HepG2 (cell line): Measurements from ENCODE around the gene DDI2. TPM values are rescaled to one million over a fixed set of nuclear protein-coding genes. Genes with fewer than 3 reads are reported as not detected.

Experiments
- ATAC-seq: fragments of 200-7000 bp; cut with Tn5 transposase; 3 replicates; pipeline ENCODE4 v1.9.1; 2020; ENCODE audit warnings: mild to moderate bottlenecking, moderate library complexity
- BruUV-seq: library from RNA; stranded (reverse); fragments of 400-500 nt; replicated peaks from 2 replicates; lab custom pipeline; 2021; lab: Mats Ljungman, UMichigan
- CTCF ChIA-PET: fragments of 300-600 bp; formaldehyde crosslinking; extraction: SDS; loops from one replicate; lab custom pipeline; 2021; ENCODE audit warnings: low total read pairs, inconsistent platforms, low intra/inter-chr PET ratio; lab: Yijun Ruan, JAX
- POLR2A ChIA-PET: fragments of 350-600 bp; sonication (Branson Sonifier 250); formaldehyde crosslinking; loops from one replicate; lab custom pipeline; 2020; ENCODE audit warnings: antibody characterized with exemption, inconsistent platforms; lab: Yijun Ruan, JAX
- DNase-seq: peaks from one replicate; pipeline ENCODE4 v3.0.0-alpha.2; 2015; ENCODE audit warnings: low spot score
- FAIRE-seq: peaks from 3 replicates; lab custom pipeline; 2011; peaks lifted over from hg19 to GRCh38; lab: Jason Lieb, UNC
- H2AFZ ChIP-seq: one replicate; pipeline ENCODE4 v1.6.1; 2011; ENCODE audit warnings: low read length, inconsistent platforms
- H3K27ac ChIP-seq: fragments of 300-600 bp; 3 replicates; pipeline ENCODE4 v1.8.0; 2011; ENCODE audit warnings: mixed run types, mild to moderate bottlenecking, mixed read lengths, low read length, inconsistent platforms; ENCODE audit not compliant: insufficient read depth; ENCODE audit errors: extremely low read length
- H3K27me3 ChIP-seq, 2 experiments: fragments of 200-600 bp in 1 of 2; 2 replicates in 1 of 2; 3 replicates in 1 of 2; pipeline versions ENCODE4 v1.6.0 to v1.8.0; 2011; ENCODE audit warnings: low read length in 2 of 2, mild to moderate bottlenecking in 2 of 2, moderate library complexity in 2 of 2, inconsistent platforms in 1 of 2; ENCODE audit not compliant: insufficient read depth in 2 of 2, control insufficient read depth in 1 of 2
- H3K36me3 ChIP-seq, 2 experiments: fragments of 200-600 bp in 1 of 2; replicated peaks in 1 of 2; 2 replicates in 1 of 2; 3 replicates in 1 of 2; pipeline versions ENCODE4 v1.5.1 to v1.8.0; 2011; ENCODE audit warnings: low read length in 2 of 2, inconsistent platforms in 1 of 2; ENCODE audit not compliant: insufficient read depth in 2 of 2, control insufficient read depth in 1 of 2
- H3K4me1 ChIP-seq: 2 replicates; pipeline ENCODE4 v1.5.1; 2012; ENCODE audit warnings: low read length, inconsistent platforms; ENCODE audit not compliant: insufficient read depth
- H3K4me2 ChIP-seq: 2 replicates; pipeline ENCODE4 v1.6.0; 2011; ENCODE audit warnings: low read depth, low read length, inconsistent platforms
- H3K4me3 ChIP-seq, 3 experiments: fragments of 200-600 bp in 1 of 3; sonication (generic), shearing (Covaris generic) in 1 of 3; replicated peaks in 1 of 3; 2 replicates each; pipeline ENCODE4 v1.5.1; 2011 to 2016; ENCODE audit warnings: low read length in 3 of 3, inconsistent platforms in 2 of 3, low read depth in 2 of 3, mild to moderate bottlenecking in 2 of 3, control low read depth in 1 of 3, mixed read lengths in 1 of 3; ENCODE audit not compliant: insufficient read depth in 1 of 3
- H3K79me2 ChIP-seq: one replicate; pipeline ENCODE4 v1.6.1; 2011; ENCODE audit warnings: low read length, inconsistent platforms; ENCODE audit not compliant: insufficient read depth
- H3K9ac ChIP-seq: 2 replicates; pipeline ENCODE4 v1.6.0; 2011; ENCODE audit warnings: mild to moderate bottlenecking, low read depth, low read length, inconsistent platforms; ENCODE audit not compliant: insufficient read depth
- H3K9me3 ChIP-seq: 2 replicates; pipeline ENCODE4 v1.5.1; 2012; ENCODE audit warnings: mild to moderate bottlenecking, low read length
- H4K20me1 ChIP-seq: 2 replicates; pipeline ENCODE4 v1.6.0; 2011; ENCODE audit warnings: inconsistent platforms, mild to moderate bottlenecking, low read length, moderate library complexity; ENCODE audit not compliant: insufficient read depth
- CHD2 ChIP-seq: IDR thresholded peaks from 2 replicates; pipeline ENCODE4 v1.6.1; 2011; ENCODE audit warnings: low read depth, low read length, improper control_type of control experiment
- FUBP1 ChIP-seq: sonication (generic); formaldehyde crosslinking; IDR thresholded peaks from 2 replicates; pipeline ENCODE4 v1.5.1; 2020; ENCODE audit warnings: missing genetic modification reagents, mild to moderate bottlenecking, borderline replicate concordance
- IKZF1 ChIP-seq: fragments of 450-650 bp; IDR thresholded peaks from 2 replicates; pipeline ENCODE4 v1.7.1; 2016
- KDM4B ChIP-seq: sonication (generic); formaldehyde crosslinking; IDR thresholded peaks from 2 replicates; pipeline ENCODE4 v1.4.0; 2020; ENCODE audit warnings: missing genetic modification reagents
- KDM6A ChIP-seq: IDR thresholded peaks from 2 replicates; pipeline ENCODE4 v1.6.1; 2016; ENCODE audit warnings: low read depth
- POGK ChIP-seq: sonication (generic); formaldehyde crosslinking; conservative IDR thresholded peaks from 2 replicates; pipeline ENCODE4 v1.8.0; 2022; ENCODE audit warnings: mild to moderate bottlenecking, moderate library complexity, missing genetic modification reagents
- REL ChIP-seq: sonication (generic); formaldehyde crosslinking; conservative IDR thresholded peaks from 2 replicates; pipeline ENCODE4 v1.8.0; 2022; ENCODE audit warnings: mild to moderate bottlenecking, missing genetic modification reagents, moderate library complexity
- SP2 ChIP-seq: sonication (generic); formaldehyde crosslinking; IDR thresholded peaks from 2 replicates; pipeline ENCODE4 v1.5.1; 2020; ENCODE audit warnings: mild to moderate bottlenecking, missing genetic modification reagents
- TEF ChIP-seq: sonication (generic); formaldehyde crosslinking; IDR thresholded peaks from 2 replicates; pipeline ENCODE4 v1.5.0; 2020; ENCODE audit warnings: missing genetic modification reagents
- ZMAT3 ChIP-seq: sonication (generic); formaldehyde crosslinking; conservative IDR thresholded peaks from 2 replicates; pipeline ENCODE4 v1.7.0; 2021; ENCODE audit warnings: missing genetic modification reagents
- ZNF124 ChIP-seq: sonication (generic); formaldehyde crosslinking; IDR thresholded peaks from 2 replicates; pipeline ENCODE4 v1.4.0; 2020; ENCODE audit warnings: missing genetic modification reagents
- ZNF143 ChIP-seq: sonication (generic); formaldehyde crosslinking; IDR thresholded peaks from 2 replicates; pipeline ENCODE4 v1.4.0; 2020; ENCODE audit warnings: missing genetic modification reagents
- ZNF33B ChIP-seq: sonication (generic); formaldehyde crosslinking; IDR thresholded peaks from 2 replicates; pipeline ENCODE4 v1.5.1; 2020; ENCODE audit warnings: mild to moderate bottlenecking, missing genetic modification reagents
- ZNF703 ChIP-seq: sonication (generic); formaldehyde crosslinking; IDR thresholded peaks from 2 replicates; pipeline ENCODE4 v1.5.1; 2020; ENCODE audit warnings: missing genetic modification reagents, mild to moderate bottlenecking, moderate library complexity, borderline replicate concordance
- ZNF749 ChIP-seq: sonication (generic); formaldehyde crosslinking; IDR thresholded peaks from 2 replicates; pipeline ENCODE4 v1.8.0; 2022; ENCODE audit warnings: mild to moderate bottlenecking, missing genetic modification reagents, moderate library complexity, borderline replicate concordance
- ZNF800 ChIP-seq: sonication (generic); formaldehyde crosslinking; IDR thresholded peaks from 2 replicates; pipeline ENCODE4 v1.4.0; 2020; ENCODE audit warnings: missing genetic modification reagents
- WGBS: methylation state at CpG from one replicate; pipeline ENCODE4 v1.1.6; 2017; ENCODE audit warnings: low lambda C conversion rate; 5-methylcytosine and 5-hydroxymethylcytosine counted together
- in situ Hi-C: cut with HindIII; loops from 2 replicates; pipeline ENCODE4 v1.10.0; 2017; ENCODE audit warnings: low pct_unique_long_range_greater_than_20kb; ENCODE audit not compliant: extremely low pct_ligation_motif_present
- intact Hi-C: fragments of 100-400 bp; cut with micrococcal nuclease; formaldehyde crosslinking; loops from one replicate; pipeline ENCODE4 v1.10.0; 2022; ENCODE audit not compliant: unreplicated experiment
- polyA plus RNA-seq, 8 experiments: library from polyadenylated mRNA; depleted of rRNA in 3 of 8; stranded (reverse) in 7 of 8; unstranded in 1 of 8; fragments of >200 nt; fragmentation: Illumina TruSeq in 4 of 8; extraction: Trizol in 4 of 8; gene quantifications; 2 replicates each; pipeline versions ENCODE4 v1.2.1 to v1.2.3, GENCODE V29; 2011 to 2016; ENCODE audit warnings: low read depth in 4 of 8, missing spikeins in 1 of 8, mixed read lengths in 1 of 8; ENCODE audit not compliant: insufficient read depth in 1 of 8
- total RNA-seq, 5 experiments: library from RNA; depleted of rRNA; stranded (reverse); fragments of >200 nt; fragmentation: Illumina TruSeq; extraction: Trizol; gene quantifications; 2 replicates each; pipeline ENCODE4 v1.2.3, GENCODE V29; 2016; ENCODE audit warnings: low read depth in 1 of 5

DDI2 gene
- total and polyA plus RNA-seq, 2 of the 13 experiments (the other 11 are each of a cell fraction or from before 2014, with no cell fraction given), result 8.5 to 25.7 TPM

- Histone ChIP-seq H2AFZ (no peak overlapping the region), H3K4me2 (no peak overlapping the region), H3K27me3 (no peaks in the 10 kb centered on the region), H3K4me1 (no peaks in the 10 kb centered on the region), H3K4me3 (no peak overlapping the region), H3K79me2 (no peaks in the 10 kb centered on the region), H3K9ac (no peak overlapping the region), H3K36me3 (peaks cover 32 to 77% of the 10 kb centered on the region in 2 experiments), H4K20me1 (peaks cover 9% of the 10 kb centered on the region; the same call in 1 of the 2 replicates), H3K27ac (no peak overlapping the region), H3K9me3 (no peaks in the 10 kb centered on the region)
- ChIA-PET CTCF (no interaction called here), POLR2A (no interaction called here)
- BruUV-seq, result no TSS peak
- TF ChIP-seq REL (CRISPR knock-in tag), result no peak
- TF ChIP-seq TEF, result no peak
- TF ChIP-seq ZMAT3, result no peak
- TF ChIP-seq IKZF1, result no peak
- TF ChIP-seq SP2 (CRISPR knock-in tag), result no peak
- TF ChIP-seq CHD2, result no peak
- TF ChIP-seq ZNF749 (CRISPR knock-in tag), result no peak
- no peak for TF ChIP-seq KDM4B (CRISPR knock-in tag)
- no peak for TF ChIP-seq POGK (CRISPR knock-in tag)
- no peak for TF ChIP-seq ZNF143 (CRISPR knock-in tag)
- TF ChIP-seq FUBP1 (CRISPR knock-in tag), result no peak
- TF ChIP-seq ZNF703 (CRISPR knock-in tag), result no peak
- no peak for TF ChIP-seq KDM6A (CRISPR knock-in tag)
- no peak for TF ChIP-seq ZNF124 (CRISPR knock-in tag)
- TF ChIP-seq ZNF800 (CRISPR knock-in tag), result no peak
- TF ChIP-seq ZNF33B (CRISPR knock-in tag), result no peak
- FAIRE-seq (no peak), ATAC-seq (no peak), DNase-seq (no peak)
- in situ Hi-C loops (no loop called here), intact Hi-C loops (no loop called here)
- WGBS, result 98% methylated on average over 2 of the region's 3 CpGs
Measured at GRCh38 chr1:15656464-15656863, 39.2 kb downstream of the DDI2 start.
